Small intestine (tissue), 7 donors: ENCODE results near the gene GNMT. TPM values are rescaled to one million over a fixed set of nuclear protein-coding genes. Genes with fewer than 3 reads are reported as not detected.
"Not testable (repeated sequence)": the region's sequence is repeated elsewhere in the genome, so short reads cannot be mapped to it uniquely, and the experiment has no call there.

Experiments
- DNase-seq, 2 donors: peaks; one replicate each; pipeline versions ENCODE4 v3.0.0 to v3.0.0-alpha.2; 2013
- FAIRE-seq: peaks from 2 replicates; lab custom pipeline; 2012; peaks lifted over from hg19 to GRCh38; lab: Jason Lieb, UNC
- H3K27ac ChIP-seq, 3 donors: one replicate each; pipeline ENCODE4 v1.5.1; 2013; ENCODE audit warnings: low read length in 2 of 3, mild to moderate bottlenecking in 2 of 3, control low read depth in 1 of 3, inconsistent platforms in 1 of 3, low read depth in 1 of 3, moderate library complexity in 1 of 3
- H3K27me3 ChIP-seq, 3 donors: one replicate each; pipeline ENCODE4 v1.6.1; 2013; ENCODE audit warnings: low read length in 3 of 3, inconsistent platforms in 1 of 3; ENCODE audit not compliant: control insufficient read depth in 3 of 3, insufficient read depth in 3 of 3
- H3K36me3 ChIP-seq, 3 donors: one replicate each; pipeline ENCODE4 v1.6.1; 2013; ENCODE audit warnings: low read length in 3 of 3, inconsistent platforms in 1 of 3, low read depth in 1 of 3, mild to moderate bottlenecking in 1 of 3, moderate library complexity in 1 of 3; ENCODE audit not compliant: control insufficient read depth in 3 of 3, insufficient read depth in 2 of 3
- H3K4me1 ChIP-seq, 3 donors: one replicate each; pipeline ENCODE4 v1.6.1; 2013; ENCODE audit warnings: low read length in 2 of 3, inconsistent platforms in 1 of 3, low read depth in 1 of 3, mild to moderate bottlenecking in 1 of 3, moderate library complexity in 1 of 3; ENCODE audit not compliant: control insufficient read depth in 3 of 3, insufficient read depth in 2 of 3
- H3K4me3 ChIP-seq, 3 donors: one replicate each; pipeline ENCODE4 v1.5.1; 2013; ENCODE audit warnings: low read length in 3 of 3, control low read depth in 1 of 3, inconsistent platforms in 1 of 3, low read depth in 1 of 3, mild to moderate bottlenecking in 1 of 3, moderate library complexity in 1 of 3
- H3K9me3 ChIP-seq, 2 donors: one replicate each; pipeline ENCODE4 v1.6.1; 2013; ENCODE audit warnings: low read depth in 1 of 2, low read length in 1 of 2; ENCODE audit not compliant: control insufficient read depth in 2 of 2, insufficient read depth in 1 of 2
- WGBS, 3 donors: extraction: QIAGEN DNeasy Blood & Tissue Kit; methylation state at CpG; one replicate each; pipeline ENCODE4 v1.1.7; 2013; 5-methylcytosine and 5-hydroxymethylcytosine counted together
- polyA plus RNA-seq, 4 donors: library from polyadenylated mRNA; stranded (reverse) in 3 of 4; unstranded in 1 of 4; fragments of 200-250 nt in 3 of 4; fragments of 120-200 nt in 1 of 4; gene quantifications; one replicate each; pipeline versions ENCODE4 v1.2.1 to v1.2.3, GENCODE V29; 2013
- donor health status: healthy with polysubstance abuse.
- donor health status: control.
- donor health status: control.
- donor health status: Bipolar disorder and iron deficiency.
- donor health status: healthy.

Gene GNMT
- polyA plus RNA-seq, 4 donors = 0.34 to 0.35 TPM; not detected in 2

GRCh38 chr6:42998205-42998604, 37.7 kb downstream of the GNMT start:
- not testable (repeated sequence) for H3K4me3 ChIP-seq, H3K9me3 ChIP-seq, DNase-seq, H3K27me3 ChIP-seq, H3K27ac ChIP-seq, FAIRE-seq, H3K4me1 ChIP-seq
- H3K36me3 ChIP-seq = peaks cover 0 to 63% (median 2%) of the 10 kb centered on the region in 3 donors
- 77 to 88% (median 82%) methylated on average over 9 of the region's 9 CpGs for WGBS, 3 donors

- Histone ChIP-seq H3K4me3 (no peak overlapping the region), H3K36me3 (peaks cover 6 to 64% (median 7%) of the 10 kb centered on the region in 3 donors), H3K4me1 (no peaks in the 10 kb centered on the region), H3K9me3 (no peaks in the 10 kb centered on the region), H3K27me3 (no peaks in the 10 kb centered on the region), H3K27ac (no peak overlapping the region)
- 92 to 96% (median 94%) methylated on average over 8 of the region's 8 CpGs for WGBS, 3 donors
- DNase-seq (no peak), FAIRE-seq (no peak)
Measured at GRCh38 chr6:43001843-43002242, 41.3 kb downstream of the GNMT start.

GRCh38 chr6:43005844-43006243, 45.3 kb downstream of the GNMT start:
- Histone ChIP-seq H3K36me3 (peaks cover 22 to 74% (median 25%) of the 10 kb centered on the region in 3 donors), H3K9me3 (no peaks in the 10 kb centered on the region), H3K4me3 (no peak overlapping the region), H3K27ac (no peak overlapping the region), H3K4me1 (no peaks in the 10 kb centered on the region), H3K27me3 (no peaks in the 10 kb centered on the region)
- FAIRE-seq (no peak), DNase-seq (no peak)
- WGBS, 3 donors = 89 to 92% (median 91%) methylated on average over 5 of the region's 5 CpGs

- Histone ChIP-seq H3K27me3 (no peaks in the 10 kb centered on the region), H3K4me1 (no peaks in the 10 kb centered on the region), H3K27ac (no peak overlapping the region), H3K9me3 (no peaks in the 10 kb centered on the region), H3K36me3 (peaks cover 26 to 78% (median 28%) of the 10 kb centered on the region in 3 donors), H3K4me3 (no peak overlapping the region)
- no peak for DNase-seq
- FAIRE-seq = no peak
- WGBS, 3 donors = 95 to 98% (median 97%) methylated on average over 11 of the region's 11 CpGs
Measured at GRCh38 chr6:43006251-43006650, 45.7 kb downstream of the GNMT start.

GRCh38 chr6:43007126-43007525, 46.6 kb downstream of the GNMT start:
- 91 to 93% (median 93%) methylated on average over 9 of the region's 9 CpGs for WGBS, 3 donors
- Histone ChIP-seq H3K4me1 (no peaks in the 10 kb centered on the region), H3K36me3 (peaks cover 32 to 81% (median 33%) of the 10 kb centered on the region in 3 donors), H3K9me3 (no peaks in the 10 kb centered on the region), H3K4me3 (no peak overlapping the region), H3K27me3 (no peaks in the 10 kb centered on the region), H3K27ac (no peak overlapping the region)
- FAIRE-seq (no peak), DNase-seq (no peak)

GRCh38 chr6:43009124-43009523, 48.6 kb downstream of the GNMT start:
- 59 to 64% (median 63%) methylated on average over 6 of the region's 6 CpGs for WGBS, 3 donors
- no peak for FAIRE-seq
- DNase-seq = peak; percentile 42 to 51
- no peak overlapping the region for H3K27ac ChIP-seq
- peaks cover 32 to 72% (median 33%) of the 10 kb centered on the region in 3 donors for H3K36me3 ChIP-seq
- H3K4me1 ChIP-seq = peaks cover 4 to 7% (median 5%) of the 10 kb centered on the region in 3 donors
- H3K9me3 ChIP-seq = no peaks in the 10 kb centered on the region
- H3K27me3 ChIP-seq = no peaks in the 10 kb centered on the region
- no peak overlapping the region for H3K4me3 ChIP-seq

GRCh38 chr6:43011207-43011606, 50.7 kb downstream of the GNMT start:
- Histone ChIP-seq H3K4me3 (no peak overlapping the region), H3K9me3 (no peaks in the 10 kb centered on the region), H3K36me3 (peaks cover 32 to 69% (median 33%) of the 10 kb centered on the region in 3 donors), H3K4me1 (peaks cover 4 to 13% (median 8%) of the 10 kb centered on the region in 3 donors), H3K27ac (no peak overlapping the region), H3K27me3 (no peaks in the 10 kb centered on the region)
- DNase-seq (no peak), FAIRE-seq (no peak)
- WGBS, 3 donors = 82 to 87% (median 85%) methylated on average over 5 to 6 of the region's 6 CpGs

- no peak for DNase-seq
- H3K9me3 ChIP-seq = no peaks in the 10 kb centered on the region
- H3K4me3 ChIP-seq = peak overlapping the region in 1 of 3 donors; percentile 75
- peaks cover 21 to 69% (median 25%) of the 10 kb centered on the region in 3 donors for H3K36me3 ChIP-seq
- 78 to 90% (median 85%) methylated on average over 6 of the region's 6 CpGs for WGBS, 3 donors
- no peaks in the 10 kb centered on the region for H3K27me3 ChIP-seq
- FAIRE-seq = no peak
- peaks cover 4 to 17% (median 13%) of the 10 kb centered on the region in 3 donors for H3K4me1 ChIP-seq
- H3K27ac ChIP-seq = no peak overlapping the region
Measured at GRCh38 chr6:43012364-43012763, 51.8 kb downstream of the GNMT start.
